CD4-positive, alpha-beta T cell treated with Interleukin-1 beta for 1 hour (primary cell): ENCODE measurements around the gene STXBP5L.
"Not testable (repeated sequence)": the region's sequence is repeated elsewhere in the genome, so short reads cannot be mapped to it uniquely, and the experiment has no call there.

Source experiments
- DNase-seq, 2 donors: peaks; one replicate each; pipeline ENCODE4 v3.0.0-alpha.2; 2020 to 2022

Gene STXBP5L

GRCh38 chr3:121063628-121064027, 155.6 kb downstream of the STXBP5L start:
- DNase-seq = no peak

- no peak for DNase-seq
Observed at GRCh38 chr3:121064121-121064520, 156.1 kb downstream of the STXBP5L start.

- DNase-seq = no peak
Observed at GRCh38 chr3:121072133-121072532, 164.1 kb downstream of the STXBP5L start.

DNA sequence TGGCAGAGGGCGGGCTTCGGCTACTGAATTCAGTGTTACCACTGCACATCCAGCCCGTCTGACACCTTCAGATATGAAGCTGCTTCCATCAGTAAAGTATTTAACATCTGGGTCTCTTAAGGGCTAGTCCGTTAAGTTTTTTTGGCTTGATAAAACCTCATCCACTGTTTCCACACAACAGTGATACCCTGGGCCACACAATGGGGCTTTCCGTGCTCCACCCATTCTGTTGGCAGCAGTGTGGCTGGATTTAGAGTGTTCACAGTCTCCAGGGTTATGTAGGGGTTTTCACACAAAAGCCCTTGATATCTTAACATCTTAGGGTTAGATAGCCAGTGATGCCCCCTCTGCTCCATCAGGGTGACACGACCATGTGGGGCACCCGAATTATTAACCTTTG, 165.0 kb downstream of the STXBP5L start:
- no peak for DNase-seq

- DNase-seq = no peak
Observed at GRCh38 chr3:121075191-121075590, 167.2 kb downstream of the STXBP5L start.

GRCh38 chr3:121078378-121079101, 170.5 kb downstream of the STXBP5L start:
- DNase-seq = not testable (repeated sequence)

DNA sequence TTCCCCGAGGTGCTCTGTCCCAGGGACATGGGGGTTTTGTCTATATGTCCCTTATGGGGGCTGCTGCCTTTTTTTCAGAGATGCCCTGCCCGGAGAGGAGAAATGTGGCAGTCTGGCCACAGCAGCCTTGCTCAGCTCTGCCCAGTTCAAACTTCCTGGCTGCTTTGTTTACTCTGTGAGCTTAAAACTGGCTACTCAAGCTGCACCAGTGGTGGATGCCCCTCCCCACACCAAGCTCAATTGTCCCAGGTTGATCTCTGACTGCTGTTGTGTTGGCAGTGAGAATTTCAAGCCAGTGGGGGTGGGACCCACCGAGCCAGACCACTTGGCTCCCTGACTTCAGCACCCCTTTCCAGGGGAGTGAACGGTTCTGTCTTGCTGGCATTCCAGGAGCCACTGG, 188.9 kb downstream of the STXBP5L start:
- no peak for DNase-seq

- DNase-seq = not testable (repeated sequence)
Observed at GRCh38 chr3:121111086-121111485, 203.1 kb downstream of the STXBP5L start.

DNA sequence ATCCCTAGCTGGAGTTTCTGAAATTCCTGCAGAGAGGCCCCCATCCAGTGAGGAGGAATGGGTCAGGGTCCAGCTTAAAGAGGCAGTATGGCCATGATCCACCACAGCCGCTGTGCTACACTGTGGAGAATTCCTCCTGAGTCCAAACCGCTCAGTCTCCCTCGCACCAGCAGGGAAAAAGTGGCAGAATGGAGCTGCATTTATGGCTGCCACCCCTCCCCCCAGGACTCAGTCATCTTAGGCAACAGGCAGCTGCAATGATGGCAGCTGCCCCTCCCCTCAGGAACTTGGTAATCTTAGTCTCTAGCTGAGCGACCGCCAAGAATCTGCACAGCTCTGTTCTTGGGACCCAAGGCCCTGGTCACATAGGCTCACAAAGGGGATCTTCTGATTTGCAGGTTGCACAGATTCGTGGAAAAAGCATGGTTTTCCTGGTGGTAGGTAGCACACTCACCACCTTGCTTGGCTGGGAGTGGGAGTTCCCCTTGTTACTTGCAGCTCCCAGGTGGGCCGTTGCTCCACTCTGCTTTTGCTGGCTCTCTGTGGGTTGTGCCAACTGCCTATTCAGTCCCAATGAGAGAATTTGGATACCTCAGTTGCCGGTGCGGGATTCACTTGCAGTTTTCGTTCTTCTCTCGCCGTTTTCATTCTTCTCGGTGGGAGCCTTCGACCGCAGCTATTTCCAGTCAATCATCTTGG, 204.1 kb downstream of the STXBP5L start:
- no peak for DNase-seq

DNA sequence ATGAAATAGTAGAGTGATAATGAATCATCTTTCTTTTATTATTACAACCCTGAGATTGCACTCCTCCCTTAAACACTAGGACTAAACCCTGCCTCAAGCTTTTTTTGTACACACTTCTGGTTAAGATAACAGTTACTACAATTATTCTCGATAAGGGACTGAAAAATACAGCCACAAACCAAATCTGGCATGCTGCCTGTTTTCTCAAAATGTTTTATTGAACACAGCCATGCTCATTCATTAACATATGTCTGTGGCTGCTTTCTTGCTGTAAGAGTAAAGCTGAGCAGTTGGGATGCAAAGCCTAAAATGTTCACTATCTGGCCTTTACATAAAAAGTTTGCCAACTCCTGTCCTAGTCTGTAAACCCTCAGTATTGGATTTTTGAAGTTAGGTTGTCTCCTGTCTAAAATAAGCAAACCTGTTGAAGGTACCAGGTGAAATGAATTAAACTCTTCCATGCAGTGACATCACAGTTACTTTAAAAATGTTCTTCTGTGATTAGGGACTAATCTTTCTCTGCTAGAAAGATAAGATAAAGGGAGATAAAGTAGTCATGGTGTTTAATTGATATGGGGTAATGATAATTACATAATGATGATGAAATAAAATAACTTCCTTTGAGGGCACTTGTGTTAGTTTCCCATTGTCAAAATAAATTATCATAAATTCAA, 218.2 kb downstream of the STXBP5L start:
- no peak for DNase-seq

DNA sequence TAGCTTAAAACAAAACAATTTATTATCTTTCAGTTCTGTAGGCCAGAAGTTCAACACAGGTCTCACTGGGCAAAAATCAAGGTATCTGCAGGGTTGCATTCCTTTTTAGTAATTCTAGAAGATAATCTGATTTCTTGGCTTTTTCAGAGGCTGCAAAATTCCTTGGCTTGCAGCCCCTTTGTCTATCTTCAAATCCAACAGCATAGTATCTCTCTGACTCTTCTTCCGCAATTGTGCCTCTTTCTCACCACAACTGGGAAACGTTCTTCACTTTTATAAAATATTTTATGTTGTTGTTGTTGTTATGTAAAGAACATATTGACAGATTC, 218.7 kb downstream of the STXBP5L start:
- DNase-seq = no peak

GRCh38 chr3:121152573-121152972, 244.6 kb downstream of the STXBP5L start:
- no peak for DNase-seq

DNA sequence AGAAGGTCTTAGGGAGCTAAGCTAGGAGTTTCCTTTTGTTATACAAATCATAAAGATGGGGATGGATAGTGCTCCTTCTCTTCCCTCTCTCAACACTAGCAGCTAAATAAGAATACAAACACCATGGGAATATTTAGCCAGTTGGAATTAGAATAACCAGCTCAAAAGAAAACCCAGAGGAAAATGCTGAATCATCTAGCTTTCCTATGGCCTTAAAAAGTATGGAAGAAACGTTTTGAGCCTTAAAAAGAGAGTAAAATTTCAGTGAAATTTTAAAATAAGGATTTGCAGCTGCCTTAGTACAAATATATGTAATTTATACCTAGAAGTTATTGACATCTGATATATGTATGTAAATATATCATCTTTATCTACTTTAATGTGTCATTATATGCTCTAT, 245.8 kb downstream of the STXBP5L start:
- DNase-seq = no peak

- no peak for DNase-seq
Observed at GRCh38 chr3:121155028-121155427, 247.0 kb downstream of the STXBP5L start.

DNA sequence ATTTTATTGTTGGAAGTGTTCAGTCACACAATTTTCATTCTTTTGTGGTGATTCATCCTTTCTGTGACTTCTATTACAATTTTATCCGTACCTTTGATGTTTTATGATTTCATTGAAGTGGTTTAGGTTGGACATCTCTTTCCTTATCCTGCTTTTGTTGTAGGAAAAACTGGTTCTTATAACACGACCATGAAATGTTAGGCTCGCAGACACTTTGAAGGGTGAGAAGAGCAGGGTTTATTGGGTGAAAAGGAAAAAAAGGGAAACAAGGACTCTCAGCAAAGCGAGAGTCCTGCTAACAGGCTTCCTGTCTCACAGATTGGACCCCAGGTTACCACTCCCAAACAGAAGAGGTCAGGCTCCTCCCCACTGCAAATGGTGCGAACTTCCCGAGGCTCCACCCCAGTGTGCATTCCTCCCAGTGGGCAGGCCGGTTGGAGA, 257.4 kb downstream of the STXBP5L start:
- DNase-seq = no peak

DNA sequence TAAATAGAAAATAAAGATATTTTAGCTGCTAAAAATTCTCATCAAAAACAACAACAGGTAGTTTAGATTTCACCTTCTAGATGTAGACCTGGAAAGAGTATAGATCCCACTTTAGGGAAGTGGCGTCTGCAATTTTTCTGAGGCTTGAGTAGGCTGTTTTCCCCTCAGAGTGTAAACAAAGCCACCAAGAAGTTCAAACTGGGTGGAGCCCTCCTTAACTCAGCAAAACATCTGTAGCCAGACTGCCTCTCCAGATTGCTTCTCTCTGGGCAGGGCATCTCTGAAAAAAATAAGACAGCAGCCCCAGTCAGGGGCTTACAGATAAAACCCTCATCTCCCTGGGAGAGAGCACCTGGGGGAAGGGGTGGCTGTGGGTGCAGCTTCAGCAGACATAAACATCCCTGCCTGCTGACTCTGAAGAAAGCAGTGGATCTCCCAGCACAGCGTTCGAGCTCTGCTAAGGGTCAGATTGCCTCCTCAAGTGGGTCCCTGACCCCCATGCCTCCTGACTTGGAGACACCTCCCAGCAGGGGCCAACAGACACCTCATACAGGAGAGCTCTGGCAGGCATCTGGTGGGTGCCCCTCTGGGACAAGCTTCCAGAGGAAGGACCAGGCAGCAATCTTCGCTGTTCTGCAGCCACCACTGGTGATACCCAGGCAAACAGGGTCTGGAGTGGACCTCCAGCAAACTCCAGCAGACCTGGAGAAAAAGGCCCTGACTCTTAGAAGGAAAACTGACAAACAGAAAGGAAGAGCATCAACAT, 259.6 kb downstream of the STXBP5L start:
- DNase-seq = no peak

GRCh38 chr3:121175083-121175482, 267.1 kb downstream of the STXBP5L start:
- no peak for DNase-seq

DNA sequence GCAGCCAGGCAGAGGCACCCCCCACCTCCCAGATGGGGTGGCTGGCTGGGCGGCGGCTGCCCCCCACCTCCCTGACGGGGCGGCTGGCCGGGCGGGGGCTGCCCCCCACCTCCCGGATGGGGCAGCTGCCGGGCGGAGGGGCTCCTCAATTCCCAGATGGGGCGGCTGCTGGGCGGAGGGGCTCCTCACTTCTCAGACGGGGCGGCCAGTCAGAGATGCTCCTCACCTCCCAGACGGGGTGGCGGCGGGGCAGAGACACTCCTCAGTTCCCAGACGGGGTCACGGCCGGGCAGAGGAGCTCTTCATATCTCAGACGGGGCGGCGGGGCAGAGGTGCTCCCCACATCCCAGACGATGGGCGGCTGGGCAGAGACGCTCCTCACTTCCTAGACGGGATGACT, 282.6 kb downstream of the STXBP5L start:
- not testable (repeated sequence) for DNase-seq

GRCh38 chr3:121202573-121202972, 294.6 kb downstream of the STXBP5L start:
- no peak for DNase-seq

- DNase-seq = no peak
Observed at GRCh38 chr3:121223116-121223515, 315.1 kb downstream of the STXBP5L start.

GRCh38 chr3:121228971-121229370, 321.0 kb downstream of the STXBP5L start:
- no peak for DNase-seq

DNA sequence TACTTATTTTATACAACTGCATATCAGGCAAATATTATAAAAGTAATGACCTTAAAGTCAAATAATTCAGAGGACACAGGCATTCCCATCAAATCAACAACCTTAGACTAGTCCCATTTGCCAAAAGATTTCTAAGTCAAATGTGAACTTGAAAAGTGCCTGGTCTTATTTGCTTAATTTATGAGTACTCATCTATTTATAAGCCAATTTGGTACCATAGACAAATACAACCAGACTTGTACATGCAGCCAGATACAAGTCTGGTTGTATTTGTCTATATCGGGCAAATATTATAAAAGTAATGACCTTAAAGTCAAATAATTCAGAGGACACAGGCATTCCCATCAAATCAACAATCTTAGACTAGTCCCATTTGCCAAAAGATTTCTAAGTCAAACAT, 322.2 kb downstream of the STXBP5L start:
- not testable (repeated sequence) for DNase-seq

DNA sequence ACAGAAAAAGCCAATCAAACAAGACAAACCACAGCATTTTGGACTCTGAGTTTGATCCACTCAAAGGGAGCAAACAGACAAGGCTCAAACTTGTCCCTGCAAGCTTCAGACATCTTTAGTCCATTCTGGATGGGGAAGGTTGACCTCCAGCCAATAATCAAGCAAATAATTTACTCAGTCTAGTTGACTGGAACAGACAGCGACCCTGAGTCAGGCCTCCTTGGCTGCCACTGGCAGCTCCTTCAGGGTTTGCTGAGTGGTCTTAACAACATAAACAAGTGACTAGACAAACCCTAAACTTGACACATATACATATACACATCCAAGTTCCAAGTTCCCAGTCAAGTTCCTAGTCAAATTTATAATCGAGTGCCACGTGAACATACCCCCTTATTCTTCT, 323.9 kb downstream of the STXBP5L start:
- no peak for DNase-seq
